ENCODE measurements around the gene NODAL.
A peak's percentile ranks its signal among the peaks of the same experiment; 100 is the strongest.
"Not testable (repeated sequence)": the region's sequence is repeated elsewhere in the genome, so short reads cannot be mapped to it uniquely, and the experiment has no call there.

The NODAL gene

DNA sequence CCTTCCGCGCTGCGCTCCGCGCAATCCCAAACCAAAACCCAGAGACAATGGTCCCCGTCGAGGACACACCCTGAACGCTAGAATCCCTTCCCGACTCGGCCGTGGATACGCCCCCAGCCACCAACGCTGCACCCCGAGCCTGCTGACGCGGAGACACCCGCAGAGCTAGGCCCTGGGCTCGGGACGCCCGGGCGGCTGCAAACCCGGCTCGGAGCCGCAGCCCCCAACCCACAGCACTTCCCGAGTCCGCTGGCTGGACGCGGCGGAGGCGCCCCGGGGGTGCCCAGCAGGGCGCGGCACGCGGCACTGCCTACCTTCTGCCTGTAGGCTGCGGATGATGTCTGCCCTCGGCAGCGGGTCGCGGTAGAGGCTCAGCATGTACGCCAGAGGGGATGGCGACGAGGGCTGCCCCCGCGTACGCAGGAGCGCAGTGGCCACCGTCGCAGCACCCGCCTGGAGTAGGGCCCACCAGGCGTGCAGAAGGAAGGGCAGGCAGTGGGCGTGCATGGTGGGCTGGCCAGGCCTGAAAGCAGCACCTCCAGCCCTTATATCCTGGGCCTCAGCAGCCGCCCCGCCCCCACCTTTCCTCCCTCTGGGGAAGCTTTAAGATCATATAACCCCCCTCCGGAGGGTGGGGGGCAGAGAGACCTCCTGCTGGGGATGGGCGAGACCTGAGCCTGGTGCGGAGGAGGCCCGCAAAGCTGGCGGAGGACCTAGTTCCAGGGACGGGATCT lies at the start of gene NODAL:
Gene NODAL (minus strand): TSS at position 521 of the 734 bp plus-strand sequence. CDS start 14 bp downstream, at position 507.
- DNase-seq = no peak

DNA sequence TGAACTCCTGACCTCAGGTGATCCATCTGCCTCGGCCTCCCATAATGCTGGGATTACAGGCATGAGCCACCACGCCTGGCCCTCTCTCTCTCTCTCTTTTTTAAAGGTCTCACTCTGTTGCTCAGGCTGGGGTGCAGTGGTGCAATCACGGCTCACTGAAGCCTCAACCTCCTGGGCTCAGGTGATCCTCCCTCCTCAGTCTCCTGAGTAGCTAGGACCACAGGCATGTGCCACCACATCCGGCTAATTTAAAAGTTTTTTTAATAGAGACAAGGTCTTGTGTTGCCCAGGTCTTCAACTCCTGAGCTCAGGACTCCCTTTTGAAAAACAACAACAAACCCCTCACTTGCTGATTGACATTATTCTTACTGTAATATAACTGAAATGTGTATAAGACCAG lies 48.7 kb upstream of the NODAL start:
- DNase-seq = no peak

DNA sequence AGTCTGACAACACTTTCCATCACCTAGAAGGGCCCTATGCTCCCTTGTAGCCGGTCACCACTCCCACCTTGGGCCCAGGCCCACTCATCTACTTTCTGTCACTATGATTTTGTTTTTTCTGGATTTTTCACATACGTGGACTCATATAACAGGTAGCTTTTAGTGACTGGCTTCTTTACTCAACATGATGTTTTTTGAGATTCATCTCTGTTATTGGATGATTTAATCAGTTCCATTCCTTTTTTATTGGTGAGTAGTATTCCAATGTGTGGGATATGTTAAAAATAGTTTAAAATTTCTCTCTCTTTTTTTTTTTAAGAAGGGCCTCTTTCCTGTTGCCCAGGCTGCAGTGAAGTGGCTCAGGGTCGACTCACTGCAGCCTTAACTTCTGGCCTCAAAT lies 46.3 kb upstream of the NODAL start:
- no peak for DNase-seq

DNA sequence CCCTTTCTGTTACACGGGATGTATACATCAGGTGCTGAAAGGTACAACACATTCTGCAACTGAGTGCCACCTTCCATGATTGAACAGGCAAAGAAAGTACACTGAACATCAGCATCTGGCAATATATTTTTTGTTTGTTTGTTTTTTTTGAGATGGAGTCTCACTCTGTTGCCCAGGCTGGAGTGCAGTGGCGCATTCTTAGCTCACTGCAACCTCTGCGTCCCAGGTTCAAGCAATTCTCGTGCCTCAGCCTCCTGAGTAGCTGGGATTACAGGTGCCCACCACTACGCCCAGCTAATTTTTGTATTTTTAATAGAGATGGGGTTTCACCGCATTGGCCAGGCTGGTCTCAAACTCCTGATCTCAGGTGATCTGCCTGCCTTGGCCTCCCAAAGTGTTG lies 42.4 kb upstream of the NODAL start:
- not testable (repeated sequence) for DNase-seq

DNA sequence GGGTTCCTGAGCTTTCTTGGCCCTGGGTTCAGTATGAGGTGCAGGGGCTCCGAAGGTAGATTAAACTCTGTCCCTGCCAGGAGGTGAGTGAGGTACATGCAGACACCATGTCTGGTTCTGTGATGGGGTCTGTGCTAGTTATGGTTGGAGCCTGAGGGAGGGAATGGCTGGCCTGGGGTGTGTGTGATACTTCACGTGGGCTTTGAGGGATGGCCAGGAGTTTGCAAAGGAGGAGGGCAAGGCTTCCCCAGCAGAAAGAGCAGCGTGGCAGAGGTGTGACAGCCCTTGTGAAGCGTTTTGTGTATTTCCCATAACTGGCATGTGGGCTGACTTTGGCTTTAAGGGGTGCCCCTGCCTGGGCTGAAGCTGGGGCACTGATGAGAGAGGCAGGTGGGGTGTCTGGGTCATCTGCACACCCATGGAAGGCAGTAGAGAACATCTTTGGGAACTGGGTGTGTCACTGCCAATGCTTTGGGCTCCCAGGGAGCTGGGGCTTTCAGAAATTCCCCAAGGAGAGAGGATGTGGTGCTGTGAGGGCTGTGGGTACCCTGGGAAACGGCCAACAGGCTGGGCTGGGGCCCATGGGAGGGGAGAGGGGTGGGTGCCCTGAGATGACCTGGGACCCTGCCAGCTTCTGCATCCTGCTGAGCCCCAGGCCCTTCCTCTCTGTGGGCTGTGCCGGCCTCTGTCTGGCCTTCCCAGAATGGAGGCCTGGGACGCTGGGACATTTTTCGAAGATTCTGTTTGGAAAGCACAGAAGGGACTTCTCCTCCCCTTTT lies 41.7 kb upstream of the NODAL start:
- DNase-seq = no peak

DNA sequence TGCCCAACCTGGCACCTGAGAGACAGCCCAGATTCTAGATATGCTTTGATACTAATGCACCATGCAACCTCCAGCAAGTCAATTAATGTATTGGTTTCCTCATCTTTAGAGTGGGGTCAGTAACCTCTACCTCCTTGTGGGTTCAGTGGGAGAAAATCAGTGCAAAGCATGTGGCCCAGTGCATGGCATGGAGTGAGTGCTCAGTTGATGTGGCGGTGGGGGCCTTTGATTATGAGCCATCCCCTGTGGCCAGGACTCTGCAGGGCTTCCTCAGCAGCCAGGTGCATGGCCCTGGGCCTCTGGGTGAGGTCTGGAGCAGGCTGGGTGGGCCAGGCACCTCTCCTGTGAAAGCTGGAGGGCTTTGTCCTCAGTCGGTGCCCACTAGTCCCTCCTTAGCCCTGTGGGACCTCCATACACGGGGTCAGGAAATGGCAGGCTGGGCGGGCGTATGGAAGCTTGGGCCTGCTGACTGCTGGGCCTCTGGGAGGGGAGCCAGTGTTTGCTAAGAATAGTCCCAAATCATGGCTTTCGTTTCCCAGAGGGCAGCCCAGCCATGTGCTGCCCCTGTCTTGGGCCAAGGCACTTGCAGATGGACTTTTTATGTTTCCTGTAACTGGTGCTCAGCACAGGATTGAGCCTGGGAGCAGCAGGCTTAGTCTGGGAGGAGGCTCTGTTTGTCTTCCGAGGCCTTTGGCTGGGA lies 40.5 kb upstream of the NODAL start:
- DNase-seq = no peak

DNA sequence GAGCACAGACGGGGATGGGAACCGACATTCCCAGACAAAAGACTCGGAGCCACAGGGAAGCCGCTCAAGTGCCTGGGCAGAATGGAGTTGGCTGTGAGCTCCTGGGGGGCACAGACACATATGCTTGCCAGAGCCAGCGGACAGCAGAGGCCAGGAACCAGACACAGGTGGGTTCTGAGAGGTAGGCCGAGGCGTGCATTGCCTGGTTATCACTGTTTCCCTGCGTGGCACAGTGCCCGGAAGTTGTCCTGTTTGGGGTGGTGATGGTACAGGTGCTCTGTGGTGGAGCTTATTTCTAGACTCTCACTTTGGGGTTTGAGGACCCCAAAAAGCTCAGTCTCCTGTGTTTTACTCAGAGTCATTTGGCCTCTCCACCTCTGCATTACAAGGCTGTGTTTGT lies 39.6 kb upstream of the NODAL start:
- DNase-seq = no peak

DNA sequence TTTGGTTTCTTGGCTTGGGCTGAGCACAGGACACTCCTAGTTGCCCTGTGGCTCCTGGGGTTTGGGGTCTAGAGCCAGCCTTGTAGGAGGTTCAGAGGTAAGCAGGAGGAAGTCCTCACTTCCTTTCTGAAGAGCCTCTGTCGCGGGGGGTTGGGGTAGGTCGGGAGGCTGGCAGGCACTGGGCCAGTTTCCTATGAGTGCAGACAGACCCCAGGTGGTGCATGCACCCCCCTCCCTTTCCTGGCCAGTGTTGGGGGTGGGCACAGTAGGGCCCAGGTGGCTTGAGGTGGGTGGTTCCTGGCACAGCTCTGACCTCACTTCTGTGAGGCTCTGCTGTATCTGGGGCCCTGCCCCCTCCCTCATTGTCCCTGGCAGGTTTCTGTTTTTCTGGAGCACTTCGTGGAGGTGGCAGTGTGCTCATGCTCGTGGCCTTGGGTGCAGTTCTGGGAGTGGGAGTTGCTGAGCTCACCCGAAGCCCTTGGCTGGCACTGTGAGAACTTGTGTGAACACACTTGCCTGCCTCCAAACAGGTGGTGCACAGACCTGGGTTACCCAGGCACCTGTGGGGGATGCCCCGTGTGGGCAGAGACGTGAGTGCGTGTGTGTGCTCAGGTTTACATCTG lies 38.9 kb upstream of the NODAL start:
- peak; percentile 67 for DNase-seq

DNA sequence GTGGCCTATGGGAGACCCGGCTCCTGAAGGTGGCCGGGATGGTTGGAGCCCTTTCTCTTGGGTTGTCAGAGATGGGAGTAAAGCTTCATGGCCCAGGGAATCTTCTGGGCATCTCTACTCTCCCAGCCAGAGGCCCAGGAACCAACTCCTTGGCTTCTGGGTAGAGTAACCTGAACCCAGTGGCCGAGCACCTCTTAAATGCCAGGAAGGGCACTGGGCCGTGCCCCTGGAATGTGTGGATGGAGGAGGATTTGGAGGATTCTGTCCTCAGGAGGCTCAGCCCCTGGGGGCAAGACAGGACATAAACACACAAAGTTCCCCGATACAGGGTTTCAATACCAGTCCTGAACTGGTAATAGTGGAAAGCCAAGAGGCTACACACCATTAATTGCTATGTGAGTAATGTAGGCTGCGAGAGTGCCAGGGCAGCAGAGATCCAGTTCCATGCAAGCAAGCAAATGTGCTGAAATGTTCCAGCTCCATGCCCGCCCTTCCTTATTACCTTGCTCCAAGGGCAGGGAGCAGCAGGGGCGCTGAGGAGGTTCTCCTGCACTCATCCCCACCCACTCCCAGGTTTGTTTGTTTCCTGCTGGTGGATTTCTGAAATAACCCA lies 38.3 kb upstream of the NODAL start:
- no peak for DNase-seq

DNA sequence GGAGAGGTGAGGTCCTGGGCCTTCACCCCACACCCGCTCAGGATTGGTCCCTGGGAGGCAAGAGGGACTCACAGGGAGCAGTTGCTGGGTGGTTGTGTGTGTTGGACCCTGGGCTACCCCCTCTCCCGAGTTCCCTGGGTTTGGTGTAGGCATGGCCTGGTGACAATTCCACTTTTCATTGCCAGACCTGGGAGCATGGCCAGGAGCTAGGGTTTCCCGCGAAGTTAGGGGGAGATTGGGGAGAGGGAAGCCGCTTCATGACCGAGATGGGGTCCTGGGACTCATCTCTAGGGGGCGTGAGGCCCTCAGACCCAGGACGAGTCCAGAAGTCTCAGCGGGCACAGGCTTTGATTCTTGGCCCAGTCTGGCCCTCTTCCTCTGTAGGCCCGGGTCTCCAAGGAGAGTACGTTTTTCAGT lies 37.7 kb upstream of the NODAL start:
- DNase-seq = no peak

DNA sequence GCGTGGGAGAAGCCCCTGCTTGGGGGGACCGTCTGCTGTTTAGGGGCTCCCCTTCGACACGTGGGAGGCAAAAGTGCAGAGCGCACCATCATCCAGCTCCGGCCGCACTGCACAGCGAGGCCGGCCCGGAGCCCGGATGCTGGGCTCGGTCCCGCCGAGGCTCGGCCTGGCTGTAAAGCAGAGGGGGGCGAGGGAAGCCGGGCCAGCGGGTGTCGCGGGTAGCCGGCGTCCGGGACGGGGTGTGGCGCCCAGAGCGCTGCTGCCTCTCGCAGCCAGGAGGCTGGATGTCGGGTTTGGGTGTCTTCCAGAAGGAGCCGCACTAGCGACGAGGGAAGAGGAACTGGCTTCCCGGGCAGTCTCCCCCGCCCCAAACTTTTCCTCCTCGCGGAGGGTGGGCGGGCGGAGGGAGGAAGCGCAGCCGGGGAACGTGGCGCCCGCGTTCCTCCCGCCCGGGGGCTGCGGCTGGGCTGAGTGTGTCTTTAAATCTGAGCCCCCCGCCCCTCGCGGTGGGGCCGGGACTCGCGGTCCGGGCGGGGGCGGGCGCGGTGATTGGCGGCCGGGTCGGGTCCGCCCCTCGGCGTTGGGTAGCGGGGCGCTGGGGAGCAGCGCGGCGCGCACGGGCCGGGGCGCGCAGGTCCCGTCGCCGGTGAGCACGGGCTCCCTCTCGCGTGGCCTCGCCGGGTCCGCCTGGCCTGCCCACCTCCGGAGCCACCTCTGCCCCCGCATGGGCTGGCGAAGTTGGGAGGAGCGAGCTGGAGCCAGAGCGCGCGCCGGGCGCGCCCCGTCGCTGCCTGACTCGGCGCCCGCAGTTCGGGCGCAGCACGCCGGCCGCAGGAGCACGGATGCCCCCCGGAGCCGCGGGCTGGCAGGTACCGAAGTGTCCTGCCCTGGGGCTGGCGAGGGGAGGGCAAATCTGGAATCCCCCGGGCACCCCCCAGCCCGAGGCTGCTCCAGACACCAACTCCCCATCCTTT lies 37.0 kb upstream of the NODAL start, which contains the start of gene PALD1:
Gene PALD1 (plus strand): TSS at position 577 of the 974 bp plus-strand sequence. CDS start 47,185 bp downstream, outside the sequence.
- DNase-seq = peak; percentile 78

DNA sequence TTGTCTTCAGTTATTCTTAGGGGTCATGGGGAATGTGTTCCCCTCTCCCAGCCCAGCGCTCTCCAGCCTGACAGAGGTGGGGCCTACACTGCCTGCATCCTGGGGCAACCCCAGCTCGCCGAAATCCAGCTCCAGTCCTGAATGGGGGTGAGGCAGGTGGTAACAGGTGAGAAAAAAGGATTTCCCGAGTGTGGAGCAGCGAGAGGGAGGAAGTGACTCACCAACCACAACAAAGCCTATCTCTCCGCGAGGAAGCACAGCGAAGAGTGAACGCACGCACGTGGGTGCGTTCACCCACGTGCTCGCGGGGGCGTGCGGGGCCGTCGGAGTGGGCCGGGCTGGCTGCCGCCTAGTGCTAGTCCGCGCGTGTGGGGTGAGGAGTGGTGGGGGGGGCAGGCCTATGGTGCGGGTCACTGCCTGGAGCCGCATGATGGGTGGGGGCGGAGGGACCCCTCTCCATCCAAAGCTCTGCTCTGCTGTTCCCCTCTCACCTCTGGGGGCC lies 36.2 kb upstream of the NODAL start:
- DNase-seq = peak; percentile 91

DNA sequence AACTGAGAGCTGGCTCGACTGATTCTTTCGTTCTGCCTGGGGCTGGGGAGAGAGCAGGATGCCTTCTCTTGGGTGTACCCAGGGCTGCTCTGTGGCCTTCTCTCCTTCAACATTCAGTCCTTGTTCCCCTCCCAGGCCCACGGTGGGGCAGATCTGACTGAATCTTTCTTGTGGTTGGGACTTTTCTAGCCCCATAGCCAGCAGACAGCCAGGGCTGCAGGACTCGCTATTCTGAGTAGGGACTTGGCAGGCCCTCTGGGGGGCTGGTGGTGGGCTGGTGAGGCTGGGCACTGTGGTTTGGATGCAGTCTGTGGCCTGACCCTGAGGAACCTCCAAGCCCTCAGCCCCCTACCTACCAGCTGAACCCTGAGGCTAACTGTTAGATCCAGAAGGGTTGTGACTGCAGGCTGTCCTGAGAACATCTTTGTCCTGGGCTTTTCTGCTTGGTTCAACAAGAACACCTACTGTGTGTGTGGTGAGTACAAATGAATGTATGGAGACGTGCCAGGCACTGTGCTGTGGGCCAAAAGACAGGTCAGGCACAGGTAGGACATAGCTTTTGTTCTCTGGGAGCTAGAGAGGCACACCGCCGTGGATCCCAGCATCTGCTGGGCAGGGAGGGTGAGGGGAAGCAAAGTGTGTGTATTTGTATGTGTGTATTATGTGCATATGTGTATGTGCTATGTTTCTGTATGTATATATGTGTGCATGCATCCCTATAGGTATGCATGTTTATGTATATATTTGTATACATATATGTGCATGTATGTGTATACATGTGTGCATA lies 35.0 kb upstream of the NODAL start:
- DNase-seq = peak; percentile 67

DNA sequence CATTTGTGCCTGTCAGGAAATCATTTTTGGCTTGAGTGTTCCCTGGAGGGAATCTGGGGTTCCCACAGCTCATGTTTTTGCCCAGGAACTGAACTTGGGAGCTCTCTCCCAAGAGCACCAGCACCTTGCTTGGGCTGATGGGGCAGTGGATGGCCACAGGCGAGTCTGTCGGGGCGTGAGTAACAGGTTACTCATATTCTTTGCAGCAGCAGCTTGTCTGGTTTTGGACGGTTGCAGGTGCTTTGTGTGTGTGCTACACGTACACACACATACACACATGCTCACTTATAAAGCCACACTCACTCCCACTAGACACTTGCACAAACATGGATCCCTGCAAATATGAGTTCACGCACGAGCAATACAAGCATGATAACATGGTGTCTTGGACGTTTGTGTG lies 34.2 kb upstream of the NODAL start:
- DNase-seq = no peak

DNA sequence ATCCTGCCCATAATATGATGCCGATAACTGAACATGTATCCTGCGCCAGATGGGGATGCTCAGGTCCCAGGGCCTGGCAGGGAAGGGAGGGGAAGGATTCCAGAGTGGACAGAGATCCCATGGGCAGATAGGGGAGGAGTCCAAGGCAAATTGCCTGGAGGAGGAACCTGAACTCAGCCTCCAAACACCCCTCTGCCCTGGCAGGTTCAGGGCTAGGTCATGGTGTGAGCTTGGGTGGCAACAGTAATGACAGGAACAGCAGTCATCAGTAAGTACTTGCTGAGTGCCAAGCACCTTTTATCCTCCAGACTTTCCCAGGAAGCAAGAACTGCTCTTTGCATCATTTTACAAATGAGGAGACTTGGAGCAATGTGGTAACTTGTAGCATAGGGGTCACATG lies 33.3 kb upstream of the NODAL start:
- DNase-seq = no peak

DNA sequence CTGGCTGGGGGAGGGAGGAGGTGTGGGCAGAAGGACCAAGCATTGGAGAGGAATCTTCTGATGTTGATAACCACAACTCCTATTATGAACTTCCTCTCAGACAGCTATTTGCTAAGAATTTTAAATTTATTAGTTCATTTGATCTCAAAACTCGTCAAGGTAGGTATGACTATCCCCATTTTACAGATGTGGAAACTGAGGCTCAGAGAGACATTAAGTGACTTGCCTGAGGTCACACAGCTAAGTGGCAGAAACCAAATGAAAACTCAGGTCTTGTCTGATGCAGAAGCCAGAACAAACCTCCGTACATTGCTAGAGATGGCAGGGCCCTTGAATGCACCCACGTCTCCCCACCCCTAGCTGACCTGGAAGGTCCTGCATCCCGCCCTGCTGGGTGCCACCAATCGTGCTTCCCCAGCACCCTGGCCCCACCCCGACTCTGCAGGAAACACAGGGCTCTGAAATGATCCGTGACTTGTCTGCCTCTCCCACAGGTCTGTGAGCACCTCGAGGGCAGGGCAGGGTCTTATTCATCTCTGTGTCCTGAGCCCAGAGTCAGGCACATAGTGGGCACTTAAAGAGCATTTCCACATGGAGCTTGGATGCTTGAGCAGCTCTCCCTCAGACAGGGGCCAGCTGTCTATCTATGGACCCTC lies 31.4 kb upstream of the NODAL start:
- no peak for DNase-seq

DNA sequence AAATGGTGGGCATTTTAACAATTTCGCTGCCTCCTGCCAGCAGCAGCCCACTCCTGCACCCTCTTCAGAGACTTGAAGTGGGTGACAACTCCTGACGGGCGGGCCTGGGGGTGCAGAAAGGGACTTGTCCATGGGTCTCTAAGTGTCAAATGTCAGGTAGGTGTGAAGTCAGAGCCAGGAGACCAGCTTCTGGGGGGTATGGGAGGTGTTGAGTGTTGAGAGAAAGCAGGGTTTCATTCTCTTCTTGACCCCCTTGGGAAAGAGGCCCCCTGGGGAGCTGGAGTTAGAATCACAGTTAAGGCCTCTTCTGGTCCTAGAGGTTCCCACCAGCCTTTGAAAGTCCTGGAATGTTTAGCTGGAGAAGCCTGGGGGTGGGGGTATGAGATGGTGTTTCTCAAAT lies 25.5 kb upstream of the NODAL start:
- no peak for DNase-seq

DNA sequence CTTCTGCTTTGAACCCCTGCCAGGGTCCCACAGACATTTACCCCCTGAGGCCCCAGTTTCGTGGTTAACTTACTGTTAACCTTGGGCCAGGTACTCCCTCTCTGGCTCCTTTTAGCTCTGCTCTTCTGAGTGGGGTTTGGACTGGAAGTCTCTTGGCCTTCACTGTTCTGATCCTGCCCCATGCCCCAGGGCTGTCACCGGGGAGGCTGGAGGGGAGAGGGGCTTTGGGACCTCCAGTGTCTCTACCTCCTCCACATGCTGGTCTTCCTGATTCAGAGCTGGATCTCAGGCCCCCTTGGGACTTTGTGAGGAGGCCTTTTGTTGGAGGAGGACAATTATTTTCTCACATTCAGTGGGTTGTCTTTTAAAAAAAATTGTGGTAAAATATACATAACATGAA lies 24.4 kb upstream of the NODAL start:
- DNase-seq = no peak

DNA sequence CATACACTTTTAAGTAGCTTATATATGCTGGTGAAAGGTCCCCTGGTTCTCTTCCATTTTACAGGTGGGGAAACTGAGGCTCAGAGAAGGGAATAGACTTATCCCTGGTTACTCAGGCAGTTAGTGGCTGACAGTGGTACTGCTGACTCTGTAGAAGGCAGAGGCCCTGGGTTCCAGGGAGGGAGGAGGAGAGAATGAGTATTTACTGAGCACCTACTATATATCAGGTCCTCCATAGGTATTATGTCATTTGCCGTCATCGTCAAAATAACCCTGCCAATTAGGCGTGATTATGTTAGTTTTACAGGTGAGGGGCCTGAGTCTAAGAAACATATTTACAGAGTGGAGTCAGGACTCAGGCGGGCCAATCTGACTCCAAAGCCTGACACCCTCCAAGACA lies 23.8 kb upstream of the NODAL start:
- no peak for DNase-seq

All from activated effector memory CD4-positive, alpha-beta T cell treated with anti-CD3 and anti-CD28 coated beads, Interleukin-2, amount 50 U/mL, for 16 hours (primary cell).